ENCODE measurements around the gene NTN3.
A peak's percentile ranks its signal among the peaks of the same experiment; 100 is the strongest.

NTN3 gene

DNA sequence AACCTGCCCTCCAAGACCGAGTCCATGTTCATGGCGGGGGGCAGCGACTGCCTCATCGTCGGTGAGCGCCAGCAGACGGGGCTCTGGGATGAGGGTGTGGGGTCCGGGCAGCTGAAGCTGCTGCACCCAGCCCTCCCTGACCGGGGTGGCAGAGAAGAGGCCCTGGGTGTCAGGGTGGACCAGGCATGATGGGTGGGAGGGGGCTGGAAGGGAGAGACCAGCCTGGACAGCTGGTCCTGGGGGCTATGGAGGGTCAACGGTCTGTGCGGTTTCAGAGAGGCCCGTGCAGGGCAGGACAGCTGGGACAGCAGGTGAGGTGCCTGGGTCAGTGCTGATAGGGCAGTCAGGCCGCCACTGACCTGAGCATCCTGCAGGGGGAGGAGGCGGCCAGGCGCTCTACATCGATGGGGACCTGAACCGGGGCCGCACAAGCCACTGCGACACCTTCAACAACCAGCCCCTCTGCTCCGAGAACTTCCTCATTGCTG lies 29.4 kb downstream of the NTN3 start:
- Histone ChIP-seq H4K8ac (ENCODE audit: low read length) (no peak overlapping the region), H3K4ac (ENCODE audit: low read depth in 1 of 2, low read length in 2 of 2) (no peak overlapping the region), H2BK120ac (ENCODE audit: low read depth, low read length) (no peak overlapping the region), H3K9ac (ENCODE audit: low read length) (no peak overlapping the region), H2BK15ac (ENCODE audit: low read depth, poor library complexity, severe bottlenecking) (no peak overlapping the region), H2BK5ac (ENCODE audit: low read depth, low read length, poor library complexity, severe bottlenecking) (no peak overlapping the region), H3K79me1 (replicated peaks; ENCODE audit: low read length, poor library complexity, severe bottlenecking) (peaks cover 15% of the 10 kb centered on the region), H3K14ac (ENCODE audit: low read length in 2 of 2) (no peak overlapping the region), H2BK12ac (ENCODE audit: low read length in 2 of 2) (peak overlapping the region in 1 of 2 experiments; percentile 71), H2AK5ac (ENCODE audit: low read length, severe bottlenecking) (no peak overlapping the region), H3K9me3 (ENCODE audit: control insufficient read depth, low read length) (no peaks in the 10 kb centered on the region), H3K18ac (ENCODE audit: low read depth in 1 of 2, low read length in 2 of 2) (no peak overlapping the region), H3K4me3 (ENCODE audit: insufficient read depth in 1 of 2, low read depth in 1 of 2, low read length in 2 of 2) (no peak overlapping the region), H3K27me3 (ENCODE audit: control insufficient read depth in 1 of 2, insufficient read depth in 1 of 2, low read length in 2 of 2) (no peaks in the 10 kb centered on the region), H3K27ac (ENCODE audit: low read length, poor library complexity, severe bottlenecking) (no peak overlapping the region), H3K4me1 (ENCODE audit: control insufficient read depth, insufficient read depth, low read depth, low read length) (peaks cover 27% of the 10 kb centered on the region), H3K36me3 (ENCODE audit: control insufficient read depth in 1 of 2, insufficient read depth in 2 of 2, low read depth in 1 of 2, low read length in 2 of 2) (peaks cover 24 to 53% of the 10 kb centered on the region in 2 experiments), H4K91ac (ENCODE audit: low read length) (peak overlapping the region; percentile 18), H3K4me2 (ENCODE audit: low read length, poor library complexity, severe bottlenecking) (no peak overlapping the region), H3K23ac (ENCODE audit: low read length in 2 of 2) (no peak overlapping the region), H2AFZ (ENCODE audit: low read depth, low read length) (no peak overlapping the region)
- DNase-seq, result no peak
- WGBS, result 87% methylated on average over 20 of the region's 20 CpGs

DNA sequence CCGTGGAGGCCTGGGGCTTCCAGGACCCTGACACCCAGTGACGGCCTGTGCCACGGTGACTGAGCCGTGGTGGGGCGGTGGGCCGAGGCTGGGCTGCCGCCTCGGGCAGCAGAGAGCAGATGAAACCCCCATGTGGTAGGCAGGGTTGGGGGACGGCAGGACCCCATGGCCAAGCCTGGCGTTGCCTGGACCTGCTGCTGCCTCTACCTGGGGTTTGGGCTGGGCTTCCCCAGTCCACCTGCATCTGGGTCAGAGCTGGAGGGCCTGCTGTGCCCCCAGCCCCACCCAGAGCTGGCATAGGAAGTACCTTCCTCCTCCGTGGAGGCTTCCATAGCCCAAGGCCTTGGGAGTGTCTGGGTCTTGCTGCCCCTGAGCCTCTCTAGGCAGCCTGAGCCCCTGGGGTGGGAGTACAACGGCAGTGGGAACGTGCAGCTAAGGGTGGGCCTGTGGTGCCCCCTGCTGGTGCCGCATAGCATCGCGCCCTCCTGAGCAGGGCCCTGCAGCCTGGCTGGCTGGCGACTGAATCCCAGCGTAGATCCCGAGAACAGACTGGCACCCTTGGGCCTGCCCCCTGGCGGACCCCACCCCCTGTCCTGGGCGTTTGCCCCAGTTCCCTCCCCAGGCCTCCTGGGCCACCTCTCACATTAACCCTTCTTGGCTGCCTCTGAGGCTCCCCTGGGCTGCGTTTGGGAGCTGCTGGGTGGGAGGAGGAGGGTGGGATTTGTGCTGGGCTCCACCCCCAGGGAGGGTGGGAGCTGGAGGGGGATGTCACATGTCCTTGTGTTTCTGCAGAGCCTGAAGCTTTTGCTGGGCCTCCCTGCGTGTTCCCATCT lies 30.0 kb downstream of the NTN3 start:
- H2BK120ac ChIP-seq (ENCODE audit: low read depth, low read length), result no peak overlapping the region
- H3K14ac ChIP-seq (ENCODE audit: low read length in 2 of 2), result no peak overlapping the region
- peak overlapping the region; percentile 43 for H3K4me2 ChIP-seq (ENCODE audit: low read length, poor library complexity, severe bottlenecking)
- peak overlapping the region; percentile 62 for H4K91ac ChIP-seq (ENCODE audit: low read length)
- 49% methylated on average over 19 of the region's 23 CpGs for WGBS
- no peak overlapping the region for H3K18ac ChIP-seq (ENCODE audit: low read depth in 1 of 2, low read length in 2 of 2)
- no peak overlapping the region for H2BK5ac ChIP-seq (ENCODE audit: low read depth, low read length, poor library complexity, severe bottlenecking)
- H2BK15ac ChIP-seq (ENCODE audit: low read depth, poor library complexity, severe bottlenecking), result no peak overlapping the region
- DNase-seq, result peak; percentile 87
- peak overlapping the region; percentile 89 for H3K27ac ChIP-seq (ENCODE audit: low read length, poor library complexity, severe bottlenecking)
- H3K23ac ChIP-seq (ENCODE audit: low read length in 2 of 2), result no peak overlapping the region
- H3K9me3 ChIP-seq (ENCODE audit: control insufficient read depth, low read length), result no peaks in the 10 kb centered on the region
- H2AFZ ChIP-seq (ENCODE audit: low read depth, low read length), result no peak overlapping the region
- H3K4ac ChIP-seq (ENCODE audit: low read depth in 1 of 2, low read length in 2 of 2), result peak overlapping the region in 1 of 2 experiments; percentile 30
- H3K4me1 ChIP-seq (ENCODE audit: control insufficient read depth, insufficient read depth, low read depth, low read length), result peaks cover 29% of the 10 kb centered on the region
- peaks cover 23 to 48% of the 10 kb centered on the region in 2 experiments for H3K36me3 ChIP-seq (ENCODE audit: control insufficient read depth in 1 of 2, insufficient read depth in 2 of 2, low read depth in 1 of 2, low read length in 2 of 2)
- peak overlapping the region; percentile 38 for H3K9ac ChIP-seq (ENCODE audit: low read length)
- H3K4me3 ChIP-seq (ENCODE audit: insufficient read depth in 1 of 2, low read depth in 1 of 2, low read length in 2 of 2), result no peak overlapping the region
- peaks cover 15% of the 10 kb centered on the region for H3K79me1 ChIP-seq (replicated peaks; ENCODE audit: low read length, poor library complexity, severe bottlenecking)
- no peaks in the 10 kb centered on the region for H3K27me3 ChIP-seq (ENCODE audit: control insufficient read depth in 1 of 2, insufficient read depth in 1 of 2, low read length in 2 of 2)
- H2AK5ac ChIP-seq (ENCODE audit: low read length, severe bottlenecking), result peak overlapping the region; percentile 38
- peak overlapping the region in 1 of 2 experiments; percentile 71 for H2BK12ac ChIP-seq (ENCODE audit: low read length in 2 of 2)
- H4K8ac ChIP-seq (ENCODE audit: low read length), result peak overlapping the region; percentile 27

DNA sequence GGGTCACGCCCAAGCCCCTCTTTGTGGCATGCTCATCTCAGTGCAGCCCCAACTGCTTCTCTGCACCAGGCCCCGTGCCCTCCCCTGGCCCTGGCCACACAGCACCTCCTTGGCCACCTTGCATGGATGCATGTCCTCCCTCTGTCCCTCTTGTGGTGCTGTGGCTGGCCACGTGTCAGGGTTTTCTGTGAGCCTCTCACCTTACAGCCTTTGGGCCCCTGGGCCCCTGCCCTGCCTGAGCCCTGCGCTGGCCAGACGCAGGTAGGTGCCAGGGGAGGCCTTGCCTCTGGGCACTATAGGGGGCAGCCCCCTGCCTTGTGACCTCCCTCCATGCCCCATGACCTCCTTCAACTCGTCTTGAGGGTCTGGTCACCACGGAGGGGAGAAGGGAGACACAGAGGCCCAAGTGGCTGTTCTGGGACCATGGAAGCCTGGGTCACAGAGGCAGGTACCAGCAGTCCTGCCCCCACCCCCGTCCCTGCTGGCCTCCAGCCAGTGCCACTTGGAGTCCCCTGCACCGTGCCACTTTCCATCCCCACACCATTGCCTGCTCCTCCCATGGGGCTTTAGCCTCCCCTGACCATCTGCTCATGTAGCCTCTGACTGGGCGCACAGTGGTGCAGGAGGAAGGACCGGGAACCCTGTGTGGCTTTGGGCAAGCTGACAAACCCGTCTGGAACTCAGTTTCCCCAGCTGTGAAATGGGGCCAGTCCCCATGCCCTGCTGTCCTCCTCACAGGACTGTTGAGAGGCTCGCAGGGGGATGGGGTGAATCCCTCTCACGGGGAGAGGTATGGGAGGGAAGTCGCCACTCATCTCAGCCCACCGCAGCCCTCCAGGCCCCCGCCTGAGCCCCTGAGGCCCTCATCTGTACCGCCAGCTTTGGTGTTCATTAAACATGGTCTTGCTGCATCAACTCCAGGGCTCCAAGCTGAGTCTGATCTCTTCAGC lies 31.1 kb downstream of the NTN3 start:
- H3K18ac ChIP-seq (ENCODE audit: low read depth in 1 of 2, low read length in 2 of 2), result peak overlapping the region; percentile 11 to 80

More for the DNA sequence above, 31.1 kb downstream of the NTN3 start:
- peaks cover 12 to 37% of the 10 kb centered on the region in 2 experiments for H3K36me3 ChIP-seq (ENCODE audit: control insufficient read depth in 1 of 2, insufficient read depth in 2 of 2, low read depth in 1 of 2, low read length in 2 of 2)
- no peak overlapping the region for H3K14ac ChIP-seq (ENCODE audit: low read length in 2 of 2)
- 85% methylated on average over 18 of the region's 18 CpGs for WGBS
- peak overlapping the region; percentile 96 for H2AK5ac ChIP-seq (ENCODE audit: low read length, severe bottlenecking)
- H4K91ac ChIP-seq (ENCODE audit: low read length), result no peak overlapping the region
- H2BK12ac ChIP-seq (ENCODE audit: low read length in 2 of 2), result peak overlapping the region; percentile 4 to 83
- no peak overlapping the region for H2BK120ac ChIP-seq (ENCODE audit: low read depth, low read length)
- peak overlapping the region in 1 of 2 experiments; percentile 1 for H3K23ac ChIP-seq (ENCODE audit: low read length in 2 of 2)
- H3K27me3 ChIP-seq (ENCODE audit: control insufficient read depth in 1 of 2, insufficient read depth in 1 of 2, low read length in 2 of 2), result no peaks in the 10 kb centered on the region
- no peak overlapping the region for H3K4me3 ChIP-seq (ENCODE audit: insufficient read depth in 1 of 2, low read depth in 1 of 2, low read length in 2 of 2)
- no peak overlapping the region for H2AFZ ChIP-seq (ENCODE audit: low read depth, low read length)
- H3K4me1 ChIP-seq (ENCODE audit: control insufficient read depth, insufficient read depth, low read depth, low read length), result peaks cover 30% of the 10 kb centered on the region
- H3K4me2 ChIP-seq (ENCODE audit: low read length, poor library complexity, severe bottlenecking), result peak overlapping the region; percentile 57
- H3K9ac ChIP-seq (ENCODE audit: low read length), result peak overlapping the region; percentile 38
- H3K27ac ChIP-seq (ENCODE audit: low read length, poor library complexity, severe bottlenecking), result peak overlapping the region; percentile 89
- DNase-seq, result no peak
- peaks cover 17% of the 10 kb centered on the region for H3K79me1 ChIP-seq (replicated peaks; ENCODE audit: low read length, poor library complexity, severe bottlenecking)
- H4K8ac ChIP-seq (ENCODE audit: low read length), result peak overlapping the region; percentile 72
- H3K4ac ChIP-seq (ENCODE audit: low read depth in 1 of 2, low read length in 2 of 2), result peak overlapping the region; percentile 33 to 37
- peak overlapping the region; percentile 19 for H2BK5ac ChIP-seq (ENCODE audit: low read depth, low read length, poor library complexity, severe bottlenecking)
- H2BK15ac ChIP-seq (ENCODE audit: low read depth, poor library complexity, severe bottlenecking), result no peak overlapping the region
- H3K9me3 ChIP-seq (ENCODE audit: control insufficient read depth, low read length), result no peaks in the 10 kb centered on the region

Measured in mesenchymal stem cell (in vitro differentiated cells and primary cell).